ENCODE data around the gene CALHM6. TPM values are rescaled to one million over a fixed set of nuclear protein-coding genes. Genes with fewer than 3 reads are reported as not detected.

CALHM6 gene
- total and polyA plus RNA-seq, 4 donors = 2.0 to 22.4 (median 6.2) TPM

DNA sequence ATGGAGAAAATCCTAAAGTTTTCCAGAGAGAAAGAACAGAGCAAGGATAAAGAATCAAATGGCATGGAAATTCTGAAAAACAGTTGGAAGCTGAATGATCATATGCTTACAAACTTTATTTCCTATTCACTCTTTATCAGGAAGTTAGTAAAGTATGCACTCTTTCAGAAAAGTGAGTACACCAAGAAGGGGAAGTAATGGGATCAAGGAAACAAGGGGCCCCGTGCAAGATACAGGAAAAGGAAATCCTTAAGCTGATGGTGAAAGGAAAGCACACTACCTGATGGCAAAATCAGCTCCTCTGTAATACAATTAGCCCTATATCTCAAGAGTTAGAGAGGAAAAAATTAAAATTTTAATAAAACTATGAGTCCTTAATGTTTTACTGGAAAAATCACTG is 14.0 kb downstream of the CALHM6 start:
- no peak overlapping the region for H3K9ac ChIP-seq (ENCODE audit: low read depth in 1 of 2, low read length in 2 of 2)
- H3K9me3 ChIP-seq (ENCODE audit: control insufficient read depth in 4 of 4, low read length in 3 of 4) = no peaks in the 10 kb centered on the region
- no peaks in the 10 kb centered on the region for H3K4me1 ChIP-seq (ENCODE audit: control insufficient read depth in 4 of 4, insufficient read depth in 4 of 4, low read length in 3 of 4)
- H3K27me3 ChIP-seq (ENCODE audit: control insufficient read depth in 4 of 4, insufficient read depth in 4 of 4, low read length in 3 of 4) = no peaks in the 10 kb centered on the region
- no peak overlapping the region for H3K4me3 ChIP-seq (ENCODE audit: low read depth in 1 of 3, low read length in 3 of 3)
- WGBS = 45% methylated on average over 1 of the region's 1 CpG
- peak overlapping the region in 1 of 2 donors; percentile 31 for H3K27ac ChIP-seq (ENCODE audit: low read depth in 1 of 2, low read length in 2 of 2)
- DNase-seq (ENCODE audit: low spot score) = no peak
- TF ChIP-seq SP1 (IDR thresholded peaks at IDR 0.05) = no peak
- TF ChIP-seq, protein P1, sequence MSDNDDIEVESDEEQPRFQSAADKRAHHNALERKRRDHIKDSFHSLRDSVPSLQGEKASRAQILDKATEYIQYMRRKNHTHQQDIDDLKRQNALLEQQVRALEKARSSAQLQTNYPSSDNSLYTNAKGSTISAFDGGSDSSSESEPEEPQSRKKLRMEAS (IDR thresholded peaks at IDR 0.05) = no peak
- no peak for TF ChIP-seq HNF4A (conservative IDR thresholded peaks at IDR 0.05)
- TF ChIP-seq, protein P2, sequence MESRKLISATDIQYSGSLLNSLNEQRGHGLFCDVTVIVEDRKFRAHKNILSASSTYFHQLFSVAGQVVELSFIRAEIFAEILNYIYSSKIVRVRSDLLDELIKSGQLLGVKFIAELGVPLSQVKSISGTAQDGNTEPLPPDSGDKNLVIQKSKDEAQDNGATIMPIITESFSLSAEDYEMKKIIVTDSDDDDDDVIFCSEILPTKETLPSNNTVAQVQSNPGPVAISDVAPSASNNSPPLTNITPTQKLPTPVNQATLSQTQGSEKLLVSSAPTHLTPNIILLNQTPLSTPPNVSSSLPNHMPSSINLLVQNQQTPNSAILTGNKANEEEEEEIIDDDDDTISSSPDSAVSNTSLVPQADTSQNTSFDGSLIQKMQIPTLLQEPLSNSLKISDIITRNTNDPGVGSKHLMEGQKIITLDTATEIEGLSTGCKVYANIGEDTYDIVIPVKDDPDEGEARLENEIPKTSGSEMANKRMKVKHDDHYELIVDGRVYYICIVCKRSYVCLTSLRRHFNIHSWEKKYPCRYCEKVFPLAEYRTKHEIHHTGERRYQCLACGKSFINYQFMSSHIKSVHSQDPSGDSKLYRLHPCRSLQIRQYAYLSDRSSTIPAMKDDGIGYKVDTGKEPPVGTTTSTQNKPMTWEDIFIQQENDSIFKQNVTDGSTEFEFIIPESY (IDR thresholded peaks at IDR 0.05) = no peak
- TF ChIP-seq JUND (IDR thresholded peaks at IDR 0.05) = no peak
- TF ChIP-seq GABPA (IDR thresholded peaks at IDR 0.05 in 1 of 2, conservative IDR thresholded peaks at IDR 0.05 in 1 of 2) = no peak
- TF ChIP-seq, protein P3, sequence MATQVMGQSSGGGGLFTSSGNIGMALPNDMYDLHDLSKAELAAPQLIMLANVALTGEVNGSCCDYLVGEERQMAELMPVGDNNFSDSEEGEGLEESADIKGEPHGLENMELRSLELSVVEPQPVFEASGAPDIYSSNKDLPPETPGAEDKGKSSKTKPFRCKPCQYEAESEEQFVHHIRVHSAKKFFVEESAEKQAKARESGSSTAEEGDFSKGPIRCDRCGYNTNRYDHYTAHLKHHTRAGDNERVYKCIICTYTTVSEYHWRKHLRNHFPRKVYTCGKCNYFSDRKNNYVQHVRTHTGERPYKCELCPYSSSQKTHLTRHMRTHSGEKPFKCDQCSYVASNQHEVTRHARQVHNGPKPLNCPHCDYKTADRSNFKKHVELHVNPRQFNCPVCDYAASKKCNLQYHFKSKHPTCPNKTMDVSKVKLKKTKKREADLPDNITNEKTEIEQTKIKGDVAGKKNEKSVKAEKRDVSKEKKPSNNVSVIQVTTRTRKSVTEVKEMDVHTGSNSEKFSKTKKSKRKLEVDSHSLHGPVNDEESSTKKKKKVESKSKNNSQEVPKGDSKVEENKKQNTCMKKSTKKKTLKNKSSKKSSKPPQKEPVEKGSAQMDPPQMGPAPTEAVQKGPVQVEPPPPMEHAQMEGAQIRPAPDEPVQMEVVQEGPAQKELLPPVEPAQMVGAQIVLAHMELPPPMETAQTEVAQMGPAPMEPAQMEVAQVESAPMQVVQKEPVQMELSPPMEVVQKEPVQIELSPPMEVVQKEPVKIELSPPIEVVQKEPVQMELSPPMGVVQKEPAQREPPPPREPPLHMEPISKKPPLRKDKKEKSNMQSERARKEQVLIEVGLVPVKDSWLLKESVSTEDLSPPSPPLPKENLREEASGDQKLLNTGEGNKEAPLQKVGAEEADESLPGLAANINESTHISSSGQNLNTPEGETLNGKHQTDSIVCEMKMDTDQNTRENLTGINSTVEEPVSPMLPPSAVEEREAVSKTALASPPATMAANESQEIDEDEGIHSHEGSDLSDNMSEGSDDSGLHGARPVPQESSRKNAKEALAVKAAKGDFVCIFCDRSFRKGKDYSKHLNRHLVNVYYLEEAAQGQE (IDR thresholded peaks at IDR 0.05) = no peak
- no peak for TF ChIP-seq RAD21 (IDR thresholded peaks at IDR 0.05)
- TF ChIP-seq EGR1 (IDR thresholded peaks at IDR 0.05; ENCODE audit: low read depth in 2 of 2) = no peak
- TF ChIP-seq YY1 (IDR thresholded peaks at IDR 0.05) = no peak
- no peak for TF ChIP-seq HNF4G (IDR thresholded peaks at IDR 0.05)
- no peak for TF ChIP-seq FOXA2 (IDR thresholded peaks at IDR 0.05)
- TF ChIP-seq TAF1 (conservative IDR thresholded peaks at IDR 0.05) = no peak
- TF ChIP-seq, protein P4, sequence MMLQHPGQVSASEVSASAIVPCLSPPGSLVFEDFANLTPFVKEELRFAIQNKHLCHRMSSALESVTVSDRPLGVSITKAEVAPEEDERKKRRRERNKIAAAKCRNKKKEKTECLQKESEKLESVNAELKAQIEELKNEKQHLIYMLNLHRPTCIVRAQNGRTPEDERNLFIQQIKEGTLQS (IDR thresholded peaks at IDR 0.05) = no peak
- TF ChIP-seq RXRA (IDR thresholded peaks at IDR 0.05) = no peak
- H3K36me3 ChIP-seq (ENCODE audit: control insufficient read depth in 4 of 4, insufficient read depth in 3 of 4, low read depth in 1 of 4, low read length in 3 of 4) = no peaks in the 10 kb centered on the region

DNA sequence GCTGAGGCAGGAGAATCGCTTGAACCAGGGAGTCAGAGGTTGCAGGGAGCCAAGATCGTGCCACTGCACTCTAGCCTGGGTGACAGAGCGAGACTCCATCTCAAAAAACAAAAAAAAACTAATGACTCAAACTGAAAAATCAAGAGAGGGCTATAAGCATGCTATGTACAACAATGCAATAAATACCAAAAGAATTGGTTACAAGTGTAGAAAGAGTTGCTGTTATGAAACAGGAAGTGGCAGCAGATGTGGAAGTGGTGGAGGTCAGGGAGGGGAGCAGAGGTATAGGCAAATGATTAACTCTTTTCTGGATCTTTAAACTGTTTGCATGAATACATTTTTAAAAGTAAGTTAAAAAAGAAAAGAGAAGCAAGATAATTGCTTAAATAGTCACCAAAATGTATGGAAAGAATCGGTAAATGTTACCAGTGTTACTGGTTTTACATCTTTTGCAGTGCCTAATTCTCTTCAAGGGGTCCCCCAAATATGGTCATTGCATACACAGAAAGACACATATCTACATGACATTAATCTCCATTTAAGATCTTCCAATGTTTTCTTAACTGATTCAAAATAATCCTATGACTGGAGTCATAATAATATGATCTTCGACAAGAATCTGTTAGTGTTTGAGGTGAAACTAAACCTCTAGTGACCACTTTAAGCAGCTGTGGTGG is 15.0 kb downstream of the CALHM6 start:
- Histone ChIP-seq H3K4me3 (ENCODE audit: low read depth in 1 of 3, low read length in 3 of 3) (no peak overlapping the region), H3K27me3 (ENCODE audit: control insufficient read depth in 4 of 4, insufficient read depth in 4 of 4, low read length in 3 of 4) (no peaks in the 10 kb centered on the region), H3K9me3 (ENCODE audit: control insufficient read depth in 4 of 4, low read length in 3 of 4) (no peaks in the 10 kb centered on the region), H3K27ac (ENCODE audit: low read depth in 1 of 2, low read length in 2 of 2) (no peak overlapping the region), H3K9ac (ENCODE audit: low read depth in 1 of 2, low read length in 2 of 2) (no peak overlapping the region), H3K36me3 (ENCODE audit: control insufficient read depth in 4 of 4, insufficient read depth in 3 of 4, low read depth in 1 of 4, low read length in 3 of 4) (no peaks in the 10 kb centered on the region), H3K4me1 (ENCODE audit: control insufficient read depth in 4 of 4, insufficient read depth in 4 of 4, low read length in 3 of 4) (no peaks in the 10 kb centered on the region)
- WGBS = 83% methylated on average over 5 of the region's 5 CpGs
- TF ChIP-seq EGR1 (IDR thresholded peaks at IDR 0.05; ENCODE audit: low read depth in 2 of 2) (no peak), YY1 (IDR thresholded peaks at IDR 0.05) (no peak), RXRA (IDR thresholded peaks at IDR 0.05) (no peak), HNF4A (conservative IDR thresholded peaks at IDR 0.05) (no peak), RAD21 (IDR thresholded peaks at IDR 0.05) (no peak), FOXA2 (IDR thresholded peaks at IDR 0.05) (no peak), FOXA1 (IDR thresholded peaks at IDR 0.05) (no peak)
- TF ChIP-seq, protein P5, sequence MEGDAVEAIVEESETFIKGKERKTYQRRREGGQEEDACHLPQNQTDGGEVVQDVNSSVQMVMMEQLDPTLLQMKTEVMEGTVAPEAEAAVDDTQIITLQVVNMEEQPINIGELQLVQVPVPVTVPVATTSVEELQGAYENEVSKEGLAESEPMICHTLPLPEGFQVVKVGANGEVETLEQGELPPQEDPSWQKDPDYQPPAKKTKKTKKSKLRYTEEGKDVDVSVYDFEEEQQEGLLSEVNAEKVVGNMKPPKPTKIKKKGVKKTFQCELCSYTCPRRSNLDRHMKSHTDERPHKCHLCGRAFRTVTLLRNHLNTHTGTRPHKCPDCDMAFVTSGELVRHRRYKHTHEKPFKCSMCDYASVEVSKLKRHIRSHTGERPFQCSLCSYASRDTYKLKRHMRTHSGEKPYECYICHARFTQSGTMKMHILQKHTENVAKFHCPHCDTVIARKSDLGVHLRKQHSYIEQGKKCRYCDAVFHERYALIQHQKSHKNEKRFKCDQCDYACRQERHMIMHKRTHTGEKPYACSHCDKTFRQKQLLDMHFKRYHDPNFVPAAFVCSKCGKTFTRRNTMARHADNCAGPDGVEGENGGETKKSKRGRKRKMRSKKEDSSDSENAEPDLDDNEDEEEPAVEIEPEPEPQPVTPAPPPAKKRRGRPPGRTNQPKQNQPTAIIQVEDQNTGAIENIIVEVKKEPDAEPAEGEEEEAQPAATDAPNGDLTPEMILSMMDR (IDR thresholded peaks at IDR 0.05; ENCODE audit: low read depth, low read length, missing input control) = no peak
- TF ChIP-seq, protein P2 (IDR thresholded peaks at IDR 0.05) = no peak
- DNase-seq (ENCODE audit: low spot score) = no peak

All from liver (tissue), 9 donors.